K562 (cell line): ENCODE results near the gene LNX2. TPM values are rescaled to one million over a fixed set of nuclear protein-coding genes. Genes with fewer than 3 reads are reported as not detected.
A peak's percentile ranks its signal among the peaks of the same experiment; 100 is the strongest.

ENCODE experiments used
- ATAC-seq: fragments of 200-7000 bp; cut with Tn5 transposase; 3 replicates; pipeline ENCODE4 v1.9.1; 2020; ENCODE audit warnings: moderate library complexity
- BruUV-seq: library from RNA; stranded (reverse); fragments of 400-500 nt; replicated peaks from 2 replicates; lab custom pipeline; 2021; lab: Mats Ljungman, UMichigan
- CTCF ChIA-PET: fragments of 300-600 bp; formaldehyde crosslinking; extraction: SDS; loops from one replicate; lab custom pipeline; 2021; ENCODE audit warnings: low intra/inter-chr PET ratio; lab: Yijun Ruan, JAX
- POLR2A ChIA-PET: fragments of 300-600, 350-650 bp; sonication (Branson Sonifier 250); formaldehyde crosslinking; extraction: SDS; loops from one replicate; lab custom pipeline; 2021; ENCODE audit warnings: antibody characterized with exemption, inconsistent platforms; lab: Yijun Ruan, JAX
- DNase-seq, 4 experiments: peaks; one replicate each; pipeline versions ENCODE4 v3.0.0 to v3.0.0-alpha.2; 2011 to 2018; ENCODE audit warnings: low spot score in 3 of 4, mixed read lengths in 3 of 4; ENCODE audit errors: extremely low read depth in 1 of 4
- FAIRE-seq: peaks from 2 replicates; lab custom pipeline; 2011; peaks lifted over from hg19 to GRCh38; lab: Jason Lieb, UNC
- H2AFZ ChIP-seq: 2 replicates; pipeline ENCODE4 v1.6.0; 2011; ENCODE audit warnings: low read depth, low read length, control low read depth, inconsistent platforms
- H3K27ac ChIP-seq: fragments of 200-600 bp; 3 replicates; pipeline ENCODE4 v1.8.0; 2011; ENCODE audit warnings: low read depth, mild to moderate bottlenecking, control low read depth, inconsistent platforms, low read length, moderate library complexity, mixed read lengths; ENCODE audit errors: extremely low read depth
- H3K27me3 ChIP-seq, 2 experiments: fragments of 300-600 bp in 1 of 2; 2 replicates in 1 of 2; 3 replicates in 1 of 2; pipeline versions ENCODE4 v1.6.0 to v1.8.0; 2011; ENCODE audit warnings: inconsistent platforms in 2 of 2, low read length in 2 of 2, mild to moderate bottlenecking in 1 of 2, mixed read lengths in 1 of 2, moderate library complexity in 1 of 2; ENCODE audit not compliant: control insufficient read depth in 2 of 2, insufficient read depth in 2 of 2
- H3K36me3 ChIP-seq: fragments of 300-600 bp; 3 replicates; pipeline ENCODE4 v1.8.0; 2011; ENCODE audit warnings: mild to moderate bottlenecking, low read length, inconsistent platforms; ENCODE audit not compliant: control insufficient read depth, insufficient read depth
- H3K4me1 ChIP-seq, 2 experiments: fragments of 200-600 bp in 1 of 2; replicated peaks in 1 of 2; 2 replicates in 1 of 2; 3 replicates in 1 of 2; pipeline versions ENCODE4 v1.5.1 to v1.8.0; 2011; ENCODE audit warnings: inconsistent platforms in 2 of 2, low read length in 2 of 2, mild to moderate bottlenecking in 1 of 2, mixed read lengths in 1 of 2, moderate library complexity in 1 of 2; ENCODE audit not compliant: control insufficient read depth in 2 of 2, insufficient read depth in 2 of 2
- H3K4me2 ChIP-seq: 2 replicates; pipeline ENCODE4 v1.6.1; 2011; ENCODE audit warnings: low read length, control low read depth, inconsistent platforms, mixed read lengths; ENCODE audit not compliant: insufficient read depth
- H3K4me3 ChIP-seq: fragments of 200-600 bp; sonication (generic), shearing (Covaris generic); 2 replicates; pipeline ENCODE4 v1.5.1; 2016; ENCODE audit warnings: control low read depth, inconsistent platforms
- H3K79me2 ChIP-seq: fragments of 200-600 bp; 3 replicates; pipeline ENCODE4 v1.8.0; 2011; ENCODE audit warnings: low read length, inconsistent platforms; ENCODE audit not compliant: control insufficient read depth, insufficient read depth
- H3K9ac ChIP-seq, 2 experiments: 2 replicates each; pipeline versions ENCODE4 v1.6.0 to v1.6.1; 2011; ENCODE audit warnings: low read depth in 2 of 2, low read length in 2 of 2, control low read depth in 1 of 2, inconsistent platforms in 1 of 2, mild to moderate bottlenecking in 1 of 2, mixed read lengths in 1 of 2; ENCODE audit not compliant: insufficient read depth in 1 of 2
- H3K9me1 ChIP-seq: one replicate; pipeline ENCODE4 v1.6.0; 2011; ENCODE audit warnings: inconsistent platforms, mild to moderate bottlenecking, low read length, moderate library complexity; ENCODE audit not compliant: control insufficient read depth, insufficient read depth
- H3K9me3 ChIP-seq: replicated peaks from 2 replicates; pipeline ENCODE4 v1.5.1; 2011; ENCODE audit warnings: low read depth, low read length, inconsistent platforms; ENCODE audit not compliant: control insufficient read depth, insufficient read depth
- H4K20me1 ChIP-seq: replicated peaks from 2 replicates; pipeline ENCODE4 v1.6.1; 2011; ENCODE audit warnings: low read length, inconsistent platforms, mixed read lengths; ENCODE audit not compliant: control insufficient read depth, insufficient read depth
- ADNP ChIP-seq: fragments of 200-800 bp; sonication (Bioruptor generic); IDR thresholded peaks from 2 replicates; pipeline ENCODE4 v1.6.1; 2016; ENCODE audit warnings: missing genetic modification characterization, missing compliant biosample characterization
- BCLAF1 ChIP-seq, 2 experiments: fragments of 450-650 bp in 1 of 2; IDR thresholded peaks; 2 replicates each; pipeline ENCODE4 v1.6.1; 2011 to 2017; ENCODE audit warnings: low read depth in 2 of 2, antibody characterized with exemption in 1 of 2, borderline replicate concordance in 1 of 2, low read length in 1 of 2, mild to moderate bottlenecking in 1 of 2, mixed read lengths in 1 of 2; ENCODE audit not compliant: control insufficient read depth in 1 of 2
- BRCA1 ChIP-seq, 2 experiments: fragments of 450-650 bp in 1 of 2; sonication (generic) in 1 of 2; formaldehyde crosslinking in 1 of 2; IDR thresholded peaks; 2 replicates each; pipeline versions ENCODE4 v1.5.0 to v1.6.1; 2017 to 2020; ENCODE audit warnings: mild to moderate bottlenecking in 1 of 2, missing genetic modification reagents in 1 of 2
- CBX1 ChIP-seq: sonication (generic); IDR thresholded peaks from 2 replicates; pipeline ENCODE4 v1.6.1; 2016; ENCODE audit warnings: antibody characterized with exemption, low read depth, mild to moderate bottlenecking
- CCAR2 ChIP-seq: fragments of 200-400 bp; formaldehyde crosslinking; IDR thresholded peaks from 2 replicates; pipeline ENCODE4 v1.6.1; 2017; ENCODE audit warnings: mild to moderate bottlenecking, low read depth, low read length
- CREBBP ChIP-seq: IDR thresholded peaks from one replicate; pipeline ENCODE4 v1.6.1; 2012; ENCODE audit warnings: low read depth, mild to moderate bottlenecking, control low read depth, inconsistent platforms, low read length
- CSDE1 ChIP-seq, 2 experiments: fragments of 450-650 bp; IDR thresholded peaks; 2 replicates each; pipeline ENCODE4 v1.6.1; 2016; ENCODE audit warnings: mild to moderate bottlenecking in 1 of 2
- ELF2 ChIP-seq: fragments of 250-450 bp; sonication (Bioruptor Pico); IDR thresholded peaks from 2 replicates; pipeline ENCODE4 v1.5.0; 2021; ENCODE audit warnings: mild to moderate bottlenecking
- HDAC8 ChIP-seq: fragments of 450-650 bp; IDR thresholded peaks from 2 replicates; pipeline ENCODE4 v1.6.1; 2016; ENCODE audit warnings: mild to moderate bottlenecking, missing genetic modification characterization, moderate library complexity, missing compliant biosample characterization
- HNRNPK ChIP-seq: fragments of 200-400 bp; formaldehyde crosslinking; IDR thresholded peaks from one replicate; pipeline ENCODE4 v1.6.1; 2018; ENCODE audit warnings: mild to moderate bottlenecking, low read depth, low read length; ENCODE audit not compliant: poor library complexity, severe bottlenecking
- RUNX1 ChIP-seq: sonication (generic); IDR thresholded peaks from 2 replicates; pipeline ENCODE4 v1.6.1; 2016; ENCODE audit warnings: antibody characterized with exemption, low read depth
- SAFB ChIP-seq: fragments of 200-400 bp; formaldehyde crosslinking; IDR thresholded peaks from 2 replicates; pipeline ENCODE4 v1.6.1; 2017; ENCODE audit warnings: low read depth, low read length, borderline replicate concordance
- TEAD4 ChIP-seq, 2 experiments: sonication (generic) in 1 of 2; formaldehyde crosslinking in 1 of 2; IDR thresholded peaks; 2 replicates each; pipeline versions ENCODE4 v1.6.1 to v1.8.0; 2012 to 2022; ENCODE audit warnings: borderline replicate concordance in 1 of 2, inconsistent platforms in 1 of 2, low read length in 1 of 2, mild to moderate bottlenecking in 1 of 2, missing genetic modification reagents in 1 of 2
- ZKSCAN8 ChIP-seq: fragments of 200-800 bp; sonication (Bioruptor generic); IDR thresholded peaks from 2 replicates; pipeline ENCODE4 v1.6.1; 2016; ENCODE audit warnings: missing genetic modification characterization, missing compliant biosample characterization
- ZNF143 ChIP-seq: sonication (generic); formaldehyde crosslinking; IDR thresholded peaks from 2 replicates; pipeline ENCODE4 v1.9.0; 2022; ENCODE audit warnings: mild to moderate bottlenecking, missing genetic modification reagents
- ZNF146 ChIP-seq: IDR thresholded peaks from one replicate; pipeline ENCODE4 v1.6.1; 2018; ENCODE audit warnings: missing compliant biosample characterization; ENCODE audit not compliant: unreplicated experiment
- ZNF253 ChIP-seq: fragments of 250-450 bp; sonication (Bioruptor Pico); conservative IDR thresholded peaks from 2 replicates; pipeline ENCODE4 v1.6.1; 2021; ENCODE audit warnings: mild to moderate bottlenecking
- ZNF408 ChIP-seq: fragments of 250-450 bp; sonication (Bioruptor Pico); IDR thresholded peaks from 2 replicates; pipeline ENCODE4 v1.4.0; 2020; ENCODE audit warnings: low read depth, mild to moderate bottlenecking, moderate library complexity
- ZNF511 ChIP-seq: sonication (generic); formaldehyde crosslinking; IDR thresholded peaks from 2 replicates; pipeline ENCODE4 v1.8.0; 2022; ENCODE audit warnings: mild to moderate bottlenecking, missing genetic modification reagents
- WGBS: fragments of 100-300 bp; shearing (Covaris generic); methylation state at CpG from one replicate; pipeline ENCODE4 v1.1.6; 2016; ENCODE audit warnings: low coverage, mixed read lengths; ENCODE audit not compliant: insufficient coverage; ENCODE audit errors: missing lambda C conversion rate; 5-methylcytosine and 5-hydroxymethylcytosine counted together
- in situ Hi-C: fragments of 300-500 bp; cut with MboI; formaldehyde crosslinking; loops from 4 replicates; pipeline ENCODE4 v1.15.0; 2018; ENCODE audit warnings: inconsistent platforms, mixed read lengths
- intact Hi-C: fragments of 100-400 bp; cut with micrococcal nuclease; formaldehyde crosslinking; loops from 2 replicates; pipeline ENCODE4 v1.14.2; 2022
- polyA plus RNA-seq, 8 experiments: library from polyadenylated mRNA; depleted of rRNA in 4 of 8; stranded (reverse) in 5 of 8; unstranded in 3 of 8; fragments of >200 nt; fragmentation: Nextera tagmentation in 2 of 8; fragmentation: Illumina TruSeq in 1 of 8; extraction: Ambion mirVana in 2 of 8; extraction: Trizol in 1 of 8; gene quantifications; 2 replicates each; pipeline versions ENCODE4 v1.2.1 to v1.2.3, GENCODE V29; 2011 to 2014; ENCODE audit warnings: inconsistent platforms in 1 of 8, missing spikeins in 1 of 8
- total RNA-seq, 7 experiments: library from RNA; depleted of rRNA in 6 of 7; stranded (reverse); fragments of >200 nt in 6 of 7; fragmentation: Illumina TruSeq in 2 of 7; extraction: Trizol in 2 of 7; gene quantifications; 2 replicates each; pipeline versions ENCODE4 v1.2.1 to v1.2.3, GENCODE V29; 2011 to 2021; ENCODE audit warnings: low replicate concordance in 1 of 7

LNX2 gene
- total and polyA plus RNA-seq, 9 of the 15 experiments (the other 6 are each of a cell fraction or from before 2014, with no cell fraction given), result 1.5 to 5.5 (median 4.0) TPM

GRCh38 chr13:27624071-27624470 is 3.7 kb upstream of the LNX2 start:
- no peaks in the 10 kb centered on the region for H4K20me1 ChIP-seq
- H3K27me3 ChIP-seq, result no peaks in the 10 kb centered on the region
- in situ Hi-C loops, result no loop called here
- H3K36me3 ChIP-seq, result peaks cover 41% of the 10 kb centered on the region
- no peak overlapping the region for H3K4me2 ChIP-seq
- ATAC-seq, result no peak
- ChIA-PET POLR2A (interaction anchor here (0.6 to 0.9 kb wide), 2 partner anchors 8 to 144 kb away, joined by 3 read pairs; no protein-coding TSS in a partner anchor), CTCF (no interaction called here)
- FAIRE-seq, result peak; percentile 6
- H3K9me1 ChIP-seq, result no peaks in the 10 kb centered on the region
- BruUV-seq, result no TSS peak
- intact Hi-C loops, result no loop called here
- 62% methylated on average over 3 of the region's 3 CpGs for WGBS
- no peak overlapping the region; the same call in 2 of the 3 replicates for H3K27ac ChIP-seq
- no peaks in the 10 kb centered on the region for H3K9me3 ChIP-seq
- peaks cover 78% of the 10 kb centered on the region for H3K79me2 ChIP-seq
- no peak for DNase-seq
- H3K4me3 ChIP-seq, result no peak overlapping the region
- H3K4me1 ChIP-seq, result peaks cover 14 to 15% of the 10 kb centered on the region in 2 experiments; a peak in 3 of 5 replicates
- H2AFZ ChIP-seq, result no peak overlapping the region
- H3K9ac ChIP-seq, result no peak overlapping the region
- no peak for TF ChIP-seq ZNF253 (CRISPR knock-in tag)
- no peak for TF ChIP-seq CSDE1 (IDR thresholded peaks at IDR 0.05)
- no peak for TF ChIP-seq BCLAF1 (IDR thresholded peaks at IDR 0.05; ENCODE audit: borderline replicate concordance in 1 of 2, control insufficient read depth in 1 of 2, low read depth in 2 of 2, low read length in 1 of 2)
- TF ChIP-seq ADNP (tag), result no peak
- no peak for TF ChIP-seq HDAC8 (tag)
- TF ChIP-seq RUNX1, result no peak
- no peak for TF ChIP-seq HNRNPK
- TF ChIP-seq ZNF511, result no peak
- no peak for TF ChIP-seq BRCA1 (IDR thresholded peaks at IDR 0.05)
- TF ChIP-seq BRCA1 (CRISPR knock-in tag; IDR thresholded peaks at IDR 0.05), result no peak
- no peak for TF ChIP-seq ZKSCAN8
- no peak for TF ChIP-seq CREBBP
- no peak for TF ChIP-seq ZNF408 (CRISPR knock-in tag)
- TF ChIP-seq SAFB, result no peak
- no peak for TF ChIP-seq ZNF143 (CRISPR knock-in tag)
- no peak for TF ChIP-seq CBX1
- TF ChIP-seq TEAD4 (IDR thresholded peaks at IDR 0.05; ENCODE audit: low read length), result no peak
- no peak for TF ChIP-seq TEAD4 (CRISPR knock-in tag; IDR thresholded peaks at IDR 0.05; ENCODE audit: borderline replicate concordance)
- TF ChIP-seq CCAR2, result no peak
- no peak for TF ChIP-seq ELF2 (CRISPR knock-in tag)
- TF ChIP-seq ZNF146, result no peak
